MM.1S (cell line): ENCODE data around the gene ACSL5.

Experiments used
- EZH2phosphoT487 ChIP-seq: fragments of 300-600 bp; sonication (generic); IDR thresholded peaks from 2 replicates; pipeline ENCODE4 v1.6.1; 2018; ENCODE audit warnings: antibody characterized with exemption, low read length
- TF ChIP-seq, protein P1 (sequence below): fragments of 300-600 bp; sonication (generic); IDR thresholded peaks from 2 replicates; pipeline ENCODE4 v1.5.1; 2016; ENCODE audit warnings: antibody characterized with exemption, low read length, mixed read lengths

GRCh38 chr10:112447620-112447928 lies 73.7 kb downstream of the ACSL5 start:
- TF ChIP-seq, protein P1, sequence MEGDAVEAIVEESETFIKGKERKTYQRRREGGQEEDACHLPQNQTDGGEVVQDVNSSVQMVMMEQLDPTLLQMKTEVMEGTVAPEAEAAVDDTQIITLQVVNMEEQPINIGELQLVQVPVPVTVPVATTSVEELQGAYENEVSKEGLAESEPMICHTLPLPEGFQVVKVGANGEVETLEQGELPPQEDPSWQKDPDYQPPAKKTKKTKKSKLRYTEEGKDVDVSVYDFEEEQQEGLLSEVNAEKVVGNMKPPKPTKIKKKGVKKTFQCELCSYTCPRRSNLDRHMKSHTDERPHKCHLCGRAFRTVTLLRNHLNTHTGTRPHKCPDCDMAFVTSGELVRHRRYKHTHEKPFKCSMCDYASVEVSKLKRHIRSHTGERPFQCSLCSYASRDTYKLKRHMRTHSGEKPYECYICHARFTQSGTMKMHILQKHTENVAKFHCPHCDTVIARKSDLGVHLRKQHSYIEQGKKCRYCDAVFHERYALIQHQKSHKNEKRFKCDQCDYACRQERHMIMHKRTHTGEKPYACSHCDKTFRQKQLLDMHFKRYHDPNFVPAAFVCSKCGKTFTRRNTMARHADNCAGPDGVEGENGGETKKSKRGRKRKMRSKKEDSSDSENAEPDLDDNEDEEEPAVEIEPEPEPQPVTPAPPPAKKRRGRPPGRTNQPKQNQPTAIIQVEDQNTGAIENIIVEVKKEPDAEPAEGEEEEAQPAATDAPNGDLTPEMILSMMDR, result no peak
- TF ChIP-seq EZH2phosphoT487, result no peak
